CD4-positive, alpha-beta T cell treated with Interleukin-17A for 4 hours (primary cell): ENCODE measurements around the gene PPP1R9A.

Source experiments
- DNase-seq: peaks from one replicate; pipeline ENCODE4 v3.0.0-alpha.2; 2020; ENCODE audit warnings: mixed read lengths

The PPP1R9A gene

GRCh38 chr7:94907026-94907810 lies at the start of gene PPP1R9A:
PPP1R9A (plus strand) TSS chr7:94907594; CDS start chr7:94910114, 2,520 bp downstream.
- DNase-seq: no peak

- no peak for DNase-seq
These were observed 36.3 kb upstream of the PPP1R9A start for GRCh38 chr7:94871132-94871531.

- DNase-seq: no peak
These were observed 34.2 kb upstream of the PPP1R9A start for GRCh38 chr7:94873239-94873638.

GRCh38 chr7:94874036-94874785 lies 33.2 kb upstream of the PPP1R9A start:
- DNase-seq: no peak

GRCh38 chr7:94875201-94875600 lies 32.2 kb upstream of the PPP1R9A start:
- DNase-seq: no peak

GRCh38 chr7:94877731-94878670 lies 29.4 kb upstream of the PPP1R9A start:
- DNase-seq: no peak

- DNase-seq: no peak
These were observed 24.5 kb upstream of the PPP1R9A start for GRCh38 chr7:94882891-94883290.

- DNase-seq: no peak
These were observed 23.8 kb upstream of the PPP1R9A start for GRCh38 chr7:94883616-94884015.

GRCh38 chr7:94888551-94888950 lies 18.8 kb upstream of the PPP1R9A start:
- DNase-seq: no peak

- no peak for DNase-seq
These were observed 18.3 kb upstream of the PPP1R9A start for GRCh38 chr7:94888995-94889523.

GRCh38 chr7:94890216-94890615 lies 17.2 kb upstream of the PPP1R9A start:
- no peak for DNase-seq

GRCh38 chr7:94893661-94894060 lies 13.7 kb upstream of the PPP1R9A start:
- no peak for DNase-seq

- no peak for DNase-seq
These were observed 9.9 kb upstream of the PPP1R9A start for GRCh38 chr7:94897541-94897940.

- no peak for DNase-seq
These were observed 9.1 kb upstream of the PPP1R9A start for GRCh38 chr7:94898340-94898739.

- DNase-seq: no peak
These were observed 5.4 kb upstream of the PPP1R9A start for GRCh38 chr7:94901981-94902380.

GRCh38 chr7:94903971-94904370 lies 3.4 kb upstream of the PPP1R9A start:
- no peak for DNase-seq

GRCh38 chr7:94904982-94905381 lies 2.4 kb upstream of the PPP1R9A start:
- no peak for DNase-seq

GRCh38 chr7:94906065-94906851 lies 1.1 kb upstream of the PPP1R9A start:
- no peak for DNase-seq

GRCh38 chr7:94907811-94908322 lies 473 bp downstream of the PPP1R9A start:
- DNase-seq: no peak

GRCh38 chr7:94908323-94909178 lies 1.2 kb downstream of the PPP1R9A start:
- no peak for DNase-seq

GRCh38 chr7:94909179-94909466 lies 1.7 kb downstream of the PPP1R9A start:
- DNase-seq: no peak
